ENCODE data around the gene GKN1. TPM values are rescaled to one million over a fixed set of nuclear protein-coding genes. Genes with fewer than 3 reads are reported as not detected.

GKN1 gene
- total and polyA plus RNA-seq, 2 donors (not counting 3 experiments of a cell fraction or from before 2014, with no cell fraction given) = not detected

Other genes with a start within 250 kb of the GKN1 start
- gene ARHGAP25, start 239.8 kb upstream of the GKN1 start, total RNA-seq = 1.2 and 2.0 TPM in 2 replicates
- gene ARHGAP25, start 239.8 kb upstream of the GKN1 start, polyA plus RNA-seq = 0.50 and 0.64 TPM in 2 replicates
- gene BMP10, start 103.2 kb upstream of the GKN1 start, total RNA-seq = not detected in 2 replicates
- gene BMP10, start 103.2 kb upstream of the GKN1 start, polyA plus RNA-seq = not detected in 2 replicates
- not detected in 2 replicates for gene GKN2, start 21.7 kb upstream of the GKN1 start, total RNA-seq
- not detected in 2 replicates for gene GKN2, start 21.7 kb upstream of the GKN1 start, polyA plus RNA-seq
- 10.7 and 17.3 TPM in 2 replicates for gene ANTXR1, start 38.5 kb downstream of the GKN1 start, total RNA-seq
- 3.7 and 4.2 TPM in 2 replicates for gene ANTXR1, start 38.5 kb downstream of the GKN1 start, polyA plus RNA-seq

All from endothelial cell of umbilical vein (primary cell).